A549 (cell line): Measurements from ENCODE around the gene GRK2.

Source experiments
- CBX2 ChIP-seq: fragments of 200-600 bp; sonication (generic); IDR thresholded peaks from 2 replicates; pipeline ENCODE4 v1.6.1; 2016; ENCODE audit warnings: low read depth, mild to moderate bottlenecking, borderline replicate concordance
- CEBPB ChIP-seq, 2 experiments: fragments of >200 bp in 1 of 2; sonication (Bioruptor Twin) in 1 of 2; formaldehyde crosslinking in 1 of 2; IDR thresholded peaks; 2 replicates each; pipeline ENCODE4 v1.6.1; 2012 to 2016
- CHD4 ChIP-seq: fragments of 200-600 bp; sonication (generic); IDR thresholded peaks from 2 replicates; pipeline ENCODE4 v1.6.1; 2016; ENCODE audit warnings: antibody characterized with exemption, mild to moderate bottlenecking, borderline replicate concordance
- CTCF ChIP-seq: fragments of >200 bp; sonication (Bioruptor Twin); formaldehyde crosslinking; IDR thresholded peaks from 3 replicates; pipeline ENCODE4 v1.5.1; 2016
- HMGXB4 ChIP-seq: fragments of 250-450 bp; sonication (Bioruptor Pico); IDR thresholded peaks from 2 replicates; pipeline ENCODE4 v1.5.0; 2021; ENCODE audit warnings: mild to moderate bottlenecking, moderate library complexity, borderline replicate concordance
- NFE2L2 ChIP-seq: fragments of 150-350 bp; conservative IDR thresholded peaks from 2 replicates; pipeline ENCODE4 v1.6.1; 2014; ENCODE audit warnings: low read length
- PBX3 ChIP-seq: IDR thresholded peaks from 2 replicates; pipeline ENCODE4 v1.6.1; 2012
- POLR2A ChIP-seq: IDR thresholded peaks from 2 replicates; pipeline ENCODE4 v1.6.1; 2012; ENCODE audit warnings: mild to moderate bottlenecking, low read length
- RCOR1 ChIP-seq: fragments of 150-350 bp; IDR thresholded peaks from 2 replicates; pipeline ENCODE4 v1.6.1; 2014; ENCODE audit warnings: antibody characterized with exemption, low read length, low read depth
- SREBF2 ChIP-seq: fragments of 450-650 bp; IDR thresholded peaks from 2 replicates; pipeline ENCODE4 v1.6.1; 2014; ENCODE audit warnings: mild to moderate bottlenecking, moderate library complexity

GRCh38 chr11:67316882-67317204, 50.6 kb downstream of the GRK2 start:
- no peak for TF ChIP-seq CTCF
- no peak for TF ChIP-seq CEBPB (IDR thresholded peaks at IDR 0.05)
- TF ChIP-seq POLR2A: no peak
- no peak for TF ChIP-seq PBX3
- no peak for TF ChIP-seq RCOR1
- no peak for TF ChIP-seq SREBF2
- TF ChIP-seq CHD4: no peak
- no peak for TF ChIP-seq NFE2L2
- TF ChIP-seq HMGXB4 (CRISPR knock-in tag): no peak
- TF ChIP-seq CBX2: no peak
